Fibroblast of skin of left quadriceps (primary cell): Measurements from ENCODE around the gene RIMKLB.
"Not testable (repeated sequence)": the region's sequence is repeated elsewhere in the genome, so short reads cannot be mapped to it uniquely, and the experiment has no call there.

Experiments
- DNase-seq, 2 experiments: peaks; one replicate each; pipeline ENCODE4 v3.0.0-alpha.2; 2013; ENCODE audit warnings: low read depth in 2 of 2

The RIMKLB gene

GRCh38 chr12:8773461-8773860, 75.7 kb downstream of the RIMKLB start:
- DNase-seq: no peak

- DNase-seq: no peak
Observed at GRCh38 chr12:8779281-8779680, 81.5 kb downstream of the RIMKLB start.

GRCh38 chr12:8779862-8780261, 82.1 kb downstream of the RIMKLB start:
- DNase-seq: no peak

GRCh38 chr12:8780389-8780788, 82.6 kb downstream of the RIMKLB start:
- DNase-seq: peak; percentile 3

- no peak for DNase-seq
Observed at GRCh38 chr12:8781381-8782127, 83.8 kb downstream of the RIMKLB start.

- no peak for DNase-seq
Observed at GRCh38 chr12:8784290-8784888, 86.6 kb downstream of the RIMKLB start.

GRCh38 chr12:8785499-8785898, 87.7 kb downstream of the RIMKLB start:
- DNase-seq: no peak

- not testable (repeated sequence) for DNase-seq
Observed at GRCh38 chr12:8787206-8787605, 89.4 kb downstream of the RIMKLB start.

- DNase-seq: not testable (repeated sequence)
Observed at GRCh38 chr12:8788706-8789105, 90.9 kb downstream of the RIMKLB start.

- not testable (repeated sequence) for DNase-seq
Observed at GRCh38 chr12:8789341-8790013, 91.7 kb downstream of the RIMKLB start.

DNA sequence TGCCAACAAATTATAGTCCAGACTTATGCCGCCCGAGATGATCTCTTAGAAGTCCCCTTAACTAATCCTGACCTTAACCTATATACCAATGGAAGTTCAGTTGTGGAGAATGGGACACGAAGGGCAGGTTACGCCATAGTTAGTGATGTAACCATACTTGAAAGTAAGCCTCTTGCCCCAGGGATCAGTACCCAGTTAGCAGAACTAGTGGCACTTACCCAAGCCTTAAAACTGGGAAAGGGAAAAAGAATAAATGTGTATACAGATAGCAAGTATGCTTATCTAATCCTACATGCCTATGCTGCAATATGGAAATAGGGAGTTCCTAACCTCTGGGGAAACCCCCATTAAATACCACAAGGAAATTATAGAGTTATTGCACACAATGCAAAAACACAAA, 95.4 kb downstream of the RIMKLB start:
- not testable (repeated sequence) for DNase-seq

DNA sequence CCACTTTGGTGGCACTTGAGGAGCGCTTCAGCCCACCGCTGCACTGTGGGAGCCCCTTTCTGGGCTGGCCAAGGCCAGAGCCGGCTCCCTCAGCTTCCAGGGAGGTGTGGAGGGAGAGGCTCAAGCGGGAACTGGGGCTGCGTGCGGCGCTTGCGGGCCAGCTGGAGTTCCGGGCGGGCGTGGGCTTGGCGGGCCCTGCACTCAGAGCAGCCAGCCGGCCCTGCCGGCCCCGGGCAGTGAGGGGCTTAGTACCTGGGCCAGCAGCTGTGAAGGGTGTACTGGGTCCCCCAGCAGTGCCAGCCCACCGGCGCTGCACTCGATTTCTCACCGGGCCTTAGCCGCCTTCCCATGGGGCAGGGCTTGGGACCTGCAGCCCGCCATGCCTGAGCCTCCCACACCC, 96.8 kb downstream of the RIMKLB start:
- DNase-seq: not testable (repeated sequence)

DNA sequence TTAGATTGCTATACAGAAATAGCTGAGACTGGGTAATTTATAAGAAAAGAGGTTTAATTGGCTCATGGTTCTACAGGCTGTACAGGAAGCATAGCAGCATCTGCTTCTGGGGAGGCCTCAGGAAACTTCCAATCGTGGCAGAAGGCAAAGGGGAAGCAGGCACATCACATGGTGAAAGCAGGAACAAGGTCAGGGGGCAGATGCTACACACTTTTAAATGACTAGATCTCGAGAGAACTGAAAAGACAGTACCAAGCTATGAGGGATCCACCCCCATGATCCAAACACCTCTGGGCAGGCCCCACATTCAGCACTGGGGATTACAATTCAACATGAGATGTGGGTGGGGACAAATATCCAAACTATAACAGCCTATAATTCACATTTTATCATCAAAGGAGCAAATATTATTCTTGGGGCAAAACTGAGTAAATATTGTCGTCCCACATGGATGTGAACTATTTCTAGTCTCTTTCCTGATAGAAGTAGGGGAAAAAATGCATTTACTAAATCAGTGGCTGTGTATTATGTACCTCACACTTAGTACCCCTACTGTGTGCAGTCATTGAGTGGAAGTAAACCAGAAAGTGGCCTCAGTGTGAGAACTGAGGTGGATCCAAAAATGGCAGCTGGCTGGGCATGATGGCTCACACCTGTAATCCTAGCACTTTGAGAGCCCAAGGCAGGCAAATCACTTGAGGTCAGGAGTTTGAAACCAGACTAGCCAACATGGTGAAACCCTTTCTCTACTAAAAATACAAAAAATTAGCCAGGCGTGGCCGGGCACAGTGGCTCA, 99.2 kb downstream of the RIMKLB start:
- no peak for DNase-seq

- DNase-seq: not testable (repeated sequence)
Observed at GRCh38 chr12:8801213-8801612, 103.4 kb downstream of the RIMKLB start.

- not testable (repeated sequence) for DNase-seq
Observed at GRCh38 chr12:8804833-8805232, 107.0 kb downstream of the RIMKLB start.

DNA sequence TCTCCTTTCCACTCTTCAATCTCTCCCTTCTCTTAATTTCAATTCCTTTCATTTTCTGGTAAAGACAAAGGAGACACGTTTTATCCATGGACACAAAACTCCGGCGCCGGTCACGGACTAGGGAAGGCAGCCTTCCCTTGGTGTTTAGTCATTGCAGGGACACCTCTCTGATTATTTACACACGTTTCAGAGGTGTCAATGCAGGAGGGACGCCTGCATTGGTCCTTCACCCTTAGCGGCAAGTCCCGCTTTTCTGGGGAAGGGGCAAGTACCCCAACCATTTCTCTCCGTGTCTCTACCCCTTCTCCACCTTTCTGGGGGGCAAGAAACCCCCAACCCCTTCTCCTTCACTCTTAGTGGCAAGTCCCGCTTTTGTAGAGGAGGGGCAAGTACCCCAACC, 107.7 kb downstream of the RIMKLB start:
- not testable (repeated sequence) for DNase-seq

DNA sequence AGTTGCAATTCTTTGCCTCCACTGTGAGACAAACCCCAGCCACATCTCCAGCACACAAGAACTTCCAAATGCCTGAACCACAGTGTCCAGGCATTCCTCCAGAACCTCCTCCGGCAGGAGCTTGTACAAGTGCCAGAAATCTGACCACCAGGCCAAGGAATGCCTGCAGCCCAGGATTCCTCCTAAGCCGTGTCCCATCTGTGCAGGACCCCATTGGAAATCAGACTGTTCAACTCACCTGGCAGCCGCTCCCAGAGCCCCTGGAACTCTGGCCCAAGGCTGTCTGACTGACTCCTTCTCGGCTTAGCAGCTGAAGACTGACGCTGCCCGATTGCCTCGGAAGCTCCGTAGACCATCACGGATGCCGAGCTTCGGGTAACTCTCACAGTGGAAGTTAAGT, 109.3 kb downstream of the RIMKLB start:
- peak in 1 of 2 experiments; percentile 1 for DNase-seq

DNA sequence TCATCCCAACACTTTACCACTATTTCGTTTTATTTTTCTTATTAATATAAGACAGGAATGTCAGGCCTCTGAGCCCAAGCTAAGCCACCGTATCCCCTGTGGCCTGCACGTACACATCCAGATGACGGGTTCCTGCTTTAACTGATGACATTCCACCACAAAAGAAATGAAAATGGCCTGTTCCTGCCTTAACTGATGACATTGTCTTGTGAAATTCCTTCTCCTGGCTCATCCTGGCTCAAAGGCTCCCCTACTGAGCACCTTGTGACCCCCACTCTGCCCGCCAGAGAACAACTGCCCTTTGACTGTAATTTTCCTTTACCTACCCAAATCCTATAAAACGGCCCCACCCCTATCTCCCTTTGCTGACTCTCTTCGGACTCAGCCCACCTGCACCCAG, 112.3 kb downstream of the RIMKLB start:
- not testable (repeated sequence) for DNase-seq

DNA sequence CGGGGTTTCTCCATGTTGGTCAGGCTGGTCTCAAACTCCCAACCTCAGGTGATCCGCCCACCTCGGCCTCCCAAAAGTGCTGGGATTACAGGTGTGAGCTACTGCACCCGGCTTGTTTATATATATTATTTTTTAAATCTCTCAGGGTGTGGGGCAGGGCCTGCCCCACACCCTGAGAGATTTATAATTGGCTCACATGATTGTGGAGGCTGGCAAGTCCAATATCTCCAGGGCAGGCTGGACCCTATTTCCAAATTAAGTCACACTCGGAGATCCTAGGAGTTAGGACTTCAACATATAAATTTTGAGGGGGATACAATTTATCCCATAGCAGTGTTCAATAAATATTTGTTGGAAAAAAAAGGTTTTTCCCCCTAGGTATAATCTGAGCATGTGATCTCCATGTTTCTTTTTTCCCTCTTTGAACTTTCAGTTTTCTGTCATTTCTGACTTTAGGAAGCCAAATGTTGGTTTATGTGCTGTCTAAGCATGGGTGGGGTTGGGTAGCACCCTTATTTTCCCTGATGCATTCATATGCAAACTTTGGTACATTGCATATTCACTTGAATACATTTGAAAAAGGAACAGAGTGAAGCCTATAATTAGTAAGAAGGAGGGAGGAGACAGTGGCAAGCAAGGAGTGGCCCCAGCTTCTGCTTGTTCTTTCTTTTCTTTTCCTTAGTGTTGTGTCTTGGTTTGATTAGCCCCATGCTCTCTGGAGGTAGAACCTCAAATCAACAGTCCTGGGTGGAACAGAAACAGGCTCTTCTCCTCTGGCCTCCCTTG, 116.0 kb downstream of the RIMKLB start:
- no peak for DNase-seq

DNA sequence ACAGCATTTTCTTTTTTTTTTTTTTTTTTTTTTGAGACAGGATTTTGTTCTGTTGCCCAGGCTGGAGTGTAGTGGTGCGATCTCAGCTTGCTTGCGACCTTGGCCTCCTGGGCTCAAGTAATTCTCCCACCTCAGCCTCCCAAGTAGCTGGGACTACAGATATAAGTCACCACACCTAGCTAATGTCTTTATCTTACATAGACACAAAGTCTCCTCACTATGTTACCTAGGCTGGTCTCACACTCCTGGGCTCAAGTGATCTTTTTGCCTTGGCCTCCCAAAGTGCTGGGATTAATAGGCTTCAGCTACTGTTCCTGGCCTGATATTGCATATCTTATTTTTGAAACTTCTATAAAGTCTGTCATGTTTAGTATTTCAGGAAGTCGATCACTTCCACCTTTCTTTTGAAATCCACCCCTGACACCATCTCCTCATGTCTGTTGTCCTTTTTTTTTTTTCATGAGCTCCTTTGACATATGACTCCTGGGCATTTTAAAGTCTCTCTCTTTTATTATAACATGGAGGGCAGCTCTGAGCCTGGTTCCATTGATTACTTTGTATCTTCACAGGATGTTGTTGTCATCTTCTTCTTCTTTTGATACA, 118.8 kb downstream of the RIMKLB start:
- DNase-seq: no peak

GRCh38 chr12:8817856-8818255, 120.1 kb downstream of the RIMKLB start:
- DNase-seq: no peak
